ENCODE data around the gene MRPL33.

Gene MRPL33
- 21.4 to 33.5 (median 31.1) reads per million in 4 experiments for total RNA-seq

GRCh38 chr2:27771548-27772335 lies at the start of gene MRPL33:
Gene MRPL33 (plus strand): TSS chr2:27771719. CDS start chr2:27771778, 59 bp downstream.
- peak; percentile 81 for DNase-seq

GRCh38 chr2:27721884-27722485 lies 49.5 kb upstream of the MRPL33 start:
- no peak for DNase-seq

- no peak for DNase-seq
Measured at GRCh38 chr2:27723372-27724144, 48.0 kb upstream of the MRPL33 start.

GRCh38 chr2:27724191-27724590 lies 47.3 kb upstream of the MRPL33 start:
- no peak for DNase-seq

GRCh38 chr2:27724905-27725701 lies 46.4 kb upstream of the MRPL33 start:
- DNase-seq = no peak

- DNase-seq = no peak
Measured at GRCh38 chr2:27727257-27727656, 44.3 kb upstream of the MRPL33 start.

GRCh38 chr2:27728081-27728858 lies 43.2 kb upstream of the MRPL33 start:
- no peak for DNase-seq

GRCh38 chr2:27729198-27729597 lies 42.3 kb upstream of the MRPL33 start:
- no peak for DNase-seq

GRCh38 chr2:27729614-27730013 lies 41.9 kb upstream of the MRPL33 start:
- DNase-seq = no peak

GRCh38 chr2:27730261-27730662 lies 41.3 kb upstream of the MRPL33 start:
- DNase-seq = no peak

- DNase-seq = no peak
Measured at GRCh38 chr2:27730980-27731691, 40.4 kb upstream of the MRPL33 start.

- no peak for DNase-seq
Measured at GRCh38 chr2:27734305-27734704, 37.2 kb upstream of the MRPL33 start.

GRCh38 chr2:27735263-27735904 lies 36.1 kb upstream of the MRPL33 start:
- DNase-seq = peak; percentile 36

GRCh38 chr2:27736031-27736889 lies 35.3 kb upstream of the MRPL33 start:
- DNase-seq = no peak

GRCh38 chr2:27736890-27737204 lies 34.7 kb upstream of the MRPL33 start:
- no peak for DNase-seq

- DNase-seq = no peak
Measured at GRCh38 chr2:27737676-27738348, 33.7 kb upstream of the MRPL33 start.

- no peak for DNase-seq
Measured at GRCh38 chr2:27738349-27739057, 33.0 kb upstream of the MRPL33 start.

- DNase-seq = no peak
Measured at GRCh38 chr2:27739058-27739373, 32.5 kb upstream of the MRPL33 start.

- DNase-seq = no peak
Measured at GRCh38 chr2:27741673-27742072, 29.8 kb upstream of the MRPL33 start.

All from effector CD8-positive, alpha-beta T cell (primary cell).